IPS-NIHi7 (cell line): ENCODE measurements around the gene LINGO4.
A peak's percentile ranks its signal among the peaks of the same experiment; 100 is the strongest.

Source experiments
- DNase-seq: peaks from one replicate; pipeline ENCODE4 v3.0.0; 2012; ENCODE audit warnings: mixed read lengths; ENCODE audit errors: extremely low spot score

The LINGO4 gene

GRCh38 chr1:151833172-151833900 lies 28.1 kb upstream of the LINGO4 start:
- no peak for DNase-seq

DNA sequence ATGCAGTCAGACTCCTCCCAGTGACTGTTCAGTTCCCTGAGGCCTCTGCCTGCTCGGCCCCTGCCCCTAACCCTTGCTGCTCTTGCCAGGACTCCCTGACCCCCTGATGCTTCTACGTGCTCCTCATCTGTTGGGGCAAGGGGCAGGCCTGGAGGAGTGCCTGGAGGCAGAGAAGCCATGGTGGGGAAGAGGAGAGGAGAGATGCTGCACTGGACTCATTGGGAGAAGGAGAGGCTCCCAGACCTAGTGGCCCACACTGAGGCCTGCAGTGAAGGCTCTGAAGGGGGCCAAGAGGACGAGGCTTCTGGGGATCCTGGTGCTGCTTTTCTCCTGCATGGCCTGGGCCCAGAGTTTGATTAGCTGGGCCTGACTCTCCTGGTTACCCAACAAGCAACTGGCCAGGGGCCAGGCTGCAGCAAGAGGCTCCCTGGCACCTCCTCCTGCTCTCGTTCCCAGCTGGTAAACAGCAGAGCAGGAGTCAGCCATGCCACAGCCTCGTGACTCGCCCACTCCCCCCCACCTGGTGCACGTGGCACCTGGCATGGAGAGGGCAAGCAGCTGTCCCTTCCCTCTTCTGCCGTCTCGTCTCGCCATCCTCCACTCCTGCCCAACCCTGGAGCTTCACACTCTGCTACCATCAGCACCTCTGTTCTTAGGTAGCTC lies 27.2 kb upstream of the LINGO4 start:
- DNase-seq = no peak

DNA sequence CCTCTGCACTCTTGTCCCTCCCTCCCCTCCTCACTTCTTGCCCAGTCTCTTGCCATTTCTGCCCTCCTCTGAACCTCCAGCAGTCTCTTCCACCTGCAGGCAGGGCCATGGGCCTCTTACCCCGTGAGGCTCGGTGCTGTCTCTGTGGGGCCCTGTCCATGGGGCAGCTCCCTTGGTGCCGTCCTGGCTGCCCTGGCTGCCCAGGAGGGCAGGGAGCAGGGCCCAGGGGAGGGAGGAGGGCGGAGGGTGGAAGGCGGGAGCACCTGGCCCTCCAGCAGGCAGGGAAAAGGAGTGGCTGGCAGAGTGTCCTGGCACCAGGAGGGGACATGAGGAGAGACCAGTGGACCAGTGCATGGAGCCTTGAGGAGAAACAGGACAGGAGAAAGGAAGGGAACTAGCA lies 26.4 kb upstream of the LINGO4 start, which contains the start of gene RORC:
TSS of gene RORC (minus strand) at position 198 of the 400 bp plus-strand sequence. CDS start at position 160, 38 bp downstream.
- no peak for DNase-seq

DNA sequence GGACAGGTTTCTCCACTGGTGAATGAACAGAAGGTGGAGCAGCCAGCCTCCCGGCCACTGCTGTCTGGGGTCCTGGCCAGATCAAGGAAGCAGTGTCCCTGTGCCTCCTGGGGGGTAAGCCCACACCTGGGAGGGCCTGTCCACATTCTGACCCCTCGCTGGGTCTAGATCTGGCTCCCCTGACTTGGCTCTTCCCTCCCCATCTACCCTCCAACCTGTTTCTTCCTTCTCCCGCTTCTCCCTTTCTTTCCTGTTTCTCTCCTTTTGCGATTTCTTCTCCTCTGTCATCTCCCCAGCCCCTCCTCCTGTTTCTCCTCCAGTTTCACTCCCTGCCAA lies 26.0 kb upstream of the LINGO4 start:
- no peak for DNase-seq

DNA sequence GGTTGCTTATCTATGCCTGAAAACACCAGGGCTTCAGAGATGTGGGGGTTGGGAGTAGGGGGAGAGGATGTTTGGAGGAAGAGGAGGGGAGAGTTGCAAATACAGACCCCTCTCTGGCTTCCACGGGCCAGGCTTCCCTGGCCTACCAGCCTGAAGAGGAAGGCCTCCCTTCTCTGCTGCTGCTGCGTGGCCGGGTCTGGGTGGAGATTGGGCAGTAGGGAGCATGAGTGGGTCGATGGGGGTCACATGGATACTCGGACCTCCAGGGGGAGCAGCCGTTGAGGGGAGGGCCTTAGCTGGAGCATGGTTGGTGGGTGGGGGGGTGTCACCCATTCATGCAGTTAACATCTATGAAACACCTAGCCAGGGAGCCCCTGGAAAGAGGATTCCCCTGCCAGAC lies 24.8 kb upstream of the LINGO4 start:
- DNase-seq = no peak

DNA sequence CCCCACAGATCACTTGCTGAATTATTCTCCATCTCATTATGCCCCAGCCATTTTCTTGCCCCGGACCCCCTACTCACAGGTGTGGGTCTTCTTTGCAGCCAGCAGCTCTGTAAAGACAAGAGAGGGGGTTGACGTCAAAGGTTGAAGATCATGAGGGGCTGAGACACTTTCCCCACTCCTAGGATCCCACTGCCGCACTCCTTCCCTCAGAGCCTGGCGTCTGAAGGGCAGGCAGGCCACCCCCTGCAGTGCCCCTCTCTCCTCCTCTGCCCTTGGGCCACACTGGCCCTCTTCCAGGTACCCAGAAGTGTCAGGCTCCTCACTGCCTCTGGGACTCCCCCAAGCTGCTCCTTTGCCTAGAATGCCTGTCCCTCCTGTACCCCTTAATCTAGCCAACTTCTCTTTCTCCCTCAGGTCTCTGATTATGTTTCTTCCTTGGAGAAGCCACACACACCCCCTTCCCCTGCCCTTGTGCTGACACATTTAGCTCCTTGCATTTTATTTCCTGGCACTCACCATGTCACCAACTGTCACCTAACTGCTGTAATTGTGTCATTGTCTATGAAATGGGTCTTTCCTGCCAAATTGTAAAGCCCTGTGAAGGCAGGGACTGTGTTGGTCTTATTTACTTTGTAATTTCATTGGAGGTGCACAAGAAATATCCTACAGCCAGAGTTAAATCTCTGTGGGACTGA lies 24.3 kb upstream of the LINGO4 start:
- DNase-seq = no peak

GRCh38 chr1:151828921-151829320 lies 23.7 kb upstream of the LINGO4 start:
- peak; percentile 92 for DNase-seq

GRCh38 chr1:151827853-151828252 lies 22.6 kb upstream of the LINGO4 start:
- no peak for DNase-seq

DNA sequence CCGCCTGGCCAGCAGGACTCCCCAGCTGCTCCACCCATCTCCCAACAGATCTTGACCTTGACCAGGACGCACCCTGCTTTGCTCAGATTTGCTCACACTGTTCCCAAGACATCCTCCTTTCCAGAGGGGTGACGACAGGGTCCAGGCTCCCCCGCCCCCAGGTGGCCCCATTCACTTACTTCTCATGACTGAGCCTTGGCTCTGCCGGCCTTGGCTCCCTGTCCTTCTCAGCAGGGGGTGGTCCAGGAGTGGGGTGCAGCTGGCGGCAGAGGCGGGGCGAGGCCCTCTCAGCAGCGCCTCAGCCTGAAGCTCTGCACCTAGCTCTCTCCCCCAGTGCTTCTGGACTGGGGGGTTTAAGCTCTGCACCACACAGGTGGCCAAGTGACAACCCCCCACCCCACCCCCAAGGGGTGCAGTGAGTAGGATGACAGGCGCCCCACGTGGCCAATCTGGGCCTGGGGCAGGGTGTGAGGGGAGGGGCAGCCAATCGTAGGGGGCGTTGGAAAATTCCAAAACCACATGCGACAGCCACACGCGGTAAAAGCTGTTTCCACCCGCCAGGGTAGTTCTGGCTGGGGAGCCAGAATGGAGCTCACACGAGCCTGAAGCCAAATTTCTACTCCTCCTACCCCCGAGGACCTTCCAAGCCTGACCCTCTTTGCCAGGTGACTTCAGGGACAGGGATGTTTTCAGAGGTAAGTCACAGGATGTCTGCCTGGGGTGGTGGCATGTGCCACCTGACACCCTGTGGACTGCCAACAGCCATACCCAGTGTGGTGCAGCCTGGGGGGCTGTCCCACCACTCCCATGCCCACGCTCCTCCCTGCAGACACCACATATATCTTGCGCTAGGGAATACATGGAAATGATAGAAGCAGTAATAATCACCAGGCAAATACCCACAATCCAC lies 20.8 kb upstream of the LINGO4 start:
- peak; percentile 53 for DNase-seq

DNA sequence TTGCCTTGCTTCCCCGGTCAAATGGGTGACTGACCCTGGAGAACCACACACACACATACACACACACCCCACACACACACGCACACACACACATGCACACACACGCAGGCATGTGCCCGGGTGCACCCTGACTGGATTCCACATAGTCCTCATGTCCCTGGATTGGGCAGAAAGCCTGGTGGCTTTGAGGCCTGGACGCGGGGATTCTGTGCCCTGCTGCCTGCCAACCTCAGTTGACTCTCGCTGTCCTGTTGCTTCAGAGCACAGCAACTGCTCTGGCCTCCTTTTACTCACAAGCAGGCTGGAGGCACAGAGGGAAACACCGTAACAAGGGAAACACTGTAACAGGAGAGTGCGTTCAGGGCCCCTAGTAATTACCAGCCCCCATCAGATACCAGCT lies 20.0 kb upstream of the LINGO4 start:
- DNase-seq = no peak

GRCh38 chr1:151823175-151823574 lies 18.0 kb upstream of the LINGO4 start:
- no peak for DNase-seq

GRCh38 chr1:151822404-151822803 lies 17.2 kb upstream of the LINGO4 start:
- DNase-seq = peak; percentile 39

- no peak for DNase-seq
These were observed 15.7 kb upstream of the LINGO4 start for GRCh38 chr1:151820940-151821339.

GRCh38 chr1:151819976-151820623 lies 14.9 kb upstream of the LINGO4 start:
- DNase-seq = no peak

DNA sequence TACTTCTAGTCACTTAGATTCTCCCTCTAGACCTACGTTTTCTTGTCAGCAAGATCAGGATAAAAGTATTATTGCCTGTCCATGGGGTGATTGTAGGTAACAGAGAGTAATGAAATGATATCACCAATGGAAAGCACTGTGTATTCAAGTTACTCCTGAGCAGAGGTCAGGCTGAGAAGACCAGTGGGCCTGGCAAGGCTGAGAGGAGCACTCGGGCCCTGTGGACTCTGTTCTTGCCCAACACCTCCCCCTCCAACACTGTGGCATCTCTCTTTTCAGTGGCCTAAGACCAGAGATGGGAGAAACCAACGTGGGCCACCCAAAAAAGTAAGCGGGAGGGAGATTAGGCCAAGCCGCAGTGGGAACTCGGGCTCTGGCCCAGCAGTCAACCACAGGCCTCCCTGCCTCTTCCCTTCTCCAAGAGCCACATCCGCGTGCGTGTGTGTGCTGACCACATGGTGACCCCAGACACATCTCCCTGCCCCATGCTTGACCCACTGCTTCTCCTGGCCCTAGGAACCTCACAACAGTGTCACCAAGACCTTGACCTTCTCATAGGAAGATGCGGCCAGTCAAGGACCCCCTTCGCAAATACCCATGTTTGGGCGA lies 14.1 kb upstream of the LINGO4 start:
- no peak for DNase-seq

DNA sequence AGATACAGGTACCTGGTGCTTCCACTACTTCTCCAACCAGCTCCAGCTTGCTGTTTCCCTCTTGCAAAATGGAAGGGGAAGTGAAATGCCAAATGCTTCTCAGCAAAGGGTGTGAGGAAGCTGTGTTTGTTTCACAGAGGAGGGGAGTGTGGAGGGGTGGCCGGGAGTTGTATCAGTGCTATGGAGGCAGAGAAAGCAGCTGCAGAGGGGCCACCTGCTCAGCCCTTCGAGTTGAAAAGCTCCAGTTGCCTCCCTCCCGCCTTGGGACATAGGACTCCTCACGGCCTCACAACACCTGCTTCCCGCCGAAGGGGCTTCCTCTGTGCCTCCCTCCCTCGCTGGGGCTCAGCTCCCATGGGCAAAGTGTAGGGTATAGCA lies 12.1 kb upstream of the LINGO4 start:
- DNase-seq = no peak

GRCh38 chr1:151816548-151817352 lies 11.5 kb upstream of the LINGO4 start:
- no peak for DNase-seq

GRCh38 chr1:151815716-151816327 lies 10.6 kb upstream of the LINGO4 start:
- DNase-seq = no peak

- DNase-seq = no peak
These were observed 9.8 kb upstream of the LINGO4 start for GRCh38 chr1:151814971-151815545.
